ENCODE measurements around the gene KRT36.

KRT36 gene

DNA sequence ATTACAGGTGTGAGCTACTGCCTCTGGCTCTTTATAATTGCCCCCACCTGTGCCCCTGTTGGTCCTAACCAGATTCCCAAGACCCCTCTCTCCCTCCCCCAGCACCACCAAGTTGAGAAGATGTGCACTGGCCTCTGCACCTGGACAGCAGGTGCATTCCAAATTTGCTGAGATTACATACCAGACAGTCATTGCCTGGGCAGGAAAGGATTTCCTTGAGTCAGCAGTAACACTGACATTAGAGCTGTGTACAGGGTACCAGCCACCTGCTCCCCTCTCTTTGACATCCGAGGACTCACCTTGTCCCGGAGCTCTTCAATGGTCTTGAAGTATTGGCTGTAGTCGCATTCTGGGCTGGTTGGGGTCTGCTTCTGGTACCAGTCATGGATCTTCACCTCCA, 28.3 kb upstream of the KRT36 start:
- H3K4me3 ChIP-seq (ENCODE audit: control insufficient read depth, low read depth, low read length), result no peak overlapping the region
- TF ChIP-seq, protein P1, sequence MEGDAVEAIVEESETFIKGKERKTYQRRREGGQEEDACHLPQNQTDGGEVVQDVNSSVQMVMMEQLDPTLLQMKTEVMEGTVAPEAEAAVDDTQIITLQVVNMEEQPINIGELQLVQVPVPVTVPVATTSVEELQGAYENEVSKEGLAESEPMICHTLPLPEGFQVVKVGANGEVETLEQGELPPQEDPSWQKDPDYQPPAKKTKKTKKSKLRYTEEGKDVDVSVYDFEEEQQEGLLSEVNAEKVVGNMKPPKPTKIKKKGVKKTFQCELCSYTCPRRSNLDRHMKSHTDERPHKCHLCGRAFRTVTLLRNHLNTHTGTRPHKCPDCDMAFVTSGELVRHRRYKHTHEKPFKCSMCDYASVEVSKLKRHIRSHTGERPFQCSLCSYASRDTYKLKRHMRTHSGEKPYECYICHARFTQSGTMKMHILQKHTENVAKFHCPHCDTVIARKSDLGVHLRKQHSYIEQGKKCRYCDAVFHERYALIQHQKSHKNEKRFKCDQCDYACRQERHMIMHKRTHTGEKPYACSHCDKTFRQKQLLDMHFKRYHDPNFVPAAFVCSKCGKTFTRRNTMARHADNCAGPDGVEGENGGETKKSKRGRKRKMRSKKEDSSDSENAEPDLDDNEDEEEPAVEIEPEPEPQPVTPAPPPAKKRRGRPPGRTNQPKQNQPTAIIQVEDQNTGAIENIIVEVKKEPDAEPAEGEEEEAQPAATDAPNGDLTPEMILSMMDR (conservative IDR thresholded peaks at IDR 0.05; ENCODE audit: control insufficient read depth, insufficient read depth, low read depth, low read length), result no peak
- DNase-seq (ENCODE audit: low read depth), result no peak

DNA sequence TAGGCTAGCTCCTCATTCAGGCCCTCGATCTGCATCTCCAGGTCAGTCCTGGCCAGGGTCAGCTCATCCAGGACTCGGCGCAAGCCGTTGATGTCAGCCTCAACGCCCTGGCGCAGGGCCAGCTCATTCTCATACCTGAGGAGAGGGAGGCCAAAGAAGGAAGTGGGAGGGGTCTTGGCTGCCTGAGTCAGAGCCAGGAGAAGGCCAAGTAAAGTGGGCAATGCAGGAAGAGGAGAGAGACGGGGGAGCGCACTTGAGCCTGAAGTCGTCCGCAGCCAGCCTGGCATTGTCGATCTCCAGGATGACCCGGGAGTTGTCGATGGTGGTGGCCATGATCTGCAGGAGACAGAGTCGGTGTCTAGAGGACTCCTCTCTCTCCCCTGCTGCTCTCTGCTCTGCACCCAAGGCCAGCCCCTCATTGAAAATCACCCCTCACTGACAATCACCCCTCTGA, 27.1 kb upstream of the KRT36 start:
- TF ChIP-seq, protein P1 (conservative IDR thresholded peaks at IDR 0.05; ENCODE audit: control insufficient read depth, insufficient read depth, low read depth, low read length), result no peak
- no peak for DNase-seq (ENCODE audit: low read depth)
- H3K4me3 ChIP-seq (ENCODE audit: control insufficient read depth, low read depth, low read length), result no peak overlapping the region

DNA sequence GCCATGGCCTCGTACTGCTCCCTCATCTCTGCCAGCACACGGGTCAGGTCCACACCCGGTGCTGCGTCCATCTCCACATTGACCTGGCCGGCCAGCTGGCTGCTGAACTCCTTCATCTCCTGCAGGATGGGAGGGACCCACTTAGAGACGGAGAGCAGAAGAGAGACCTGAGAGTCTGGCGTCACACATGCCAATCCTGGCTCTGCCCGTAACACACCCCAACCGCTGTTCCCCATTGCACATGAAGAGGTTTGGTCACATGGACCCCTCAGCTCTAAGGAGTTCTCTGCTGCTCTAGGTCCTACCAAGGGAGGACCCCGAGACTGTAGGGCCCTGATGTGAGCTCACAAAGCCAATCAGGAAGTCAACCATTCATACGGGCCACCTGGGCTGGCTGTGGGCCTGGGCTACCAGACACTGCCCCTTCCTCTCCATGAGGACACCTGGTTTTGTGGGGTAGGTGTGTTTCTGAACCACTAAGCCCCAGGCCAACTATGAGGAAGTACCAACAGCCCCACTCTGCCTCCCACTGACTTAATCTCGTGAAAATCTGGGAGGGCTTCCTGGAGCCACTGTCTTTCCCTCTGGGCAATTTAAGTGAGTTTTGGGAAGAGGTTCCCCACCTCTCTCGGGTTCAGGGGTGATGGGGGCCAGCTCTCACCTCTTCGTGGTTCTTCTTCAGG, 26.6 kb upstream of the KRT36 start:
- H3K4me3 ChIP-seq (ENCODE audit: control insufficient read depth, low read depth, low read length), result no peak overlapping the region
- no peak for DNase-seq (ENCODE audit: low read depth)
- TF ChIP-seq, protein P1 (conservative IDR thresholded peaks at IDR 0.05; ENCODE audit: control insufficient read depth, insufficient read depth, low read depth, low read length), result no peak

DNA sequence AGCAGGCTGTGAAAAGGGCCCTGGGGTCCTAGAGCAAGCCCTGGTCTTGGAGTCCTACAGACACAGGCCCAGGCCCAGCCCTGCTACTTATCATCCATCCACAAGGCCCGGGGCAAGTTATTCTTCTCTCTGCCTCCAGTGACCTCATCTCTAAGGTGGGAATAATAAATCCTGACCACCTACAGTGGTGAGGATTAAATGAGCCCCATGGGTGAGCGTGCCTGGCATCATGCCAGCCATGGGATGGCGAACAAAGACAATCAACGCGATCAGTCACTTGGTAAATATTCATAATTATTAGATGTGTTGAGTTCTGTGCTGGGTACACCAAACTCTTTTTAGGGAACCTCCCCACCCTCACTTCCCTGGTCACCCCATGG, 23.4 kb upstream of the KRT36 start:
- TF ChIP-seq, protein P1 (conservative IDR thresholded peaks at IDR 0.05; ENCODE audit: control insufficient read depth, insufficient read depth, low read depth, low read length), result no peak
- no peak overlapping the region for H3K4me3 ChIP-seq (ENCODE audit: control insufficient read depth, low read depth, low read length)
- DNase-seq (ENCODE audit: low read depth), result no peak

DNA sequence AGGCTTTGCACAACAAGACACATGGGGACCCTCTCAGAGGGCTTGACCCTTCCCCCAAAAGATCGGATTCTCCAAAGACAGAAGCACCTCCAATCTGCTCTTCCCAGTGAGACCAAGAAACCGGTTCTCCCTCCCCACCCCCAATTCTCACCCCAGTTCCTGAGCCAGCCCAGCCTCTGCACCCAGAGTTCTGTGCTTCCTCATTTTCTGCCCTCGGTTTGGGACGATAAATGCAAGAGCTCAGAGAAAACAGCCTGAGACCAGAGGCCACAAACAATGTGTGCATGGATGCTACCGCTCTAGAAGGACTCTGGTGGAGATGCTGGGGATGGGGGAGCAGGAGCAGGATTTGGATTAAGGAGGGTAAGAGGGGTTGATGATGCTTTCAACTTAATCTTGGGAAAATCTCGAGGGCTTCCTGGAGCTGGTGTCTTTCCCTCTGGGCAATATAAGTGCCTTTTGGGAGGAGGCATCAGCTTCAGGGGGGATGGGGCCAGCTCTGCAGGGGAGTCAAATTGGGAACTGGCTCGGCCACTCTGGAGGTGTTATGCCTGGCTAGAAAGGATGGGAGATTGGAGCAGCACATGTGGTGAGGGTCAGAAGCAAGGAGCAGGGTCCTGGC, 22.9 kb upstream of the KRT36 start:
- TF ChIP-seq, protein P1 (conservative IDR thresholded peaks at IDR 0.05; ENCODE audit: control insufficient read depth, insufficient read depth, low read depth, low read length), result no peak
- no peak overlapping the region for H3K4me3 ChIP-seq (ENCODE audit: control insufficient read depth, low read depth, low read length)
- no peak for DNase-seq (ENCODE audit: low read depth)

DNA sequence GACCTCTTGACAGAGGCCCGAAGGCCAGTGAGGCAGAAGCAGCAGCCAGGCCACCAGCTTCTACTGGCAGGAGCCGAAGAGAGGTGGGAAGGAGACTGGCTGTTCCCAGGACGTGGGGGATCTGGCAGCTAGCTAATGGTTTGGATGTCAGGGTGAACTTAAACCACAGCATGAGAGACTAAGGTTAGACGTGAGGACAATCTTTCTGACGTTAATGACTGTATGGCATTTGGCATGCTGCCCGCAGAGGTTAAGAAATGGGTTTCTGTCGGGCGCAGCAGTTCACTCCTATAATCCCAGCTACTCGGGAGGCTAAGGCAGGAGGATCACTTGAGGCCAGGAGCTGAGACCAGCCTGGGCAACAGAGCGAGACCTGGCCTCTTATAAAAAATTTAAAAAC, 22.0 kb upstream of the KRT36 start:
- TF ChIP-seq, protein P1 (conservative IDR thresholded peaks at IDR 0.05; ENCODE audit: control insufficient read depth, insufficient read depth, low read depth, low read length), result no peak
- no peak for DNase-seq (ENCODE audit: low read depth)
- no peak overlapping the region for H3K4me3 ChIP-seq (ENCODE audit: control insufficient read depth, low read depth, low read length)
